Cardiac muscle cell (in vitro differentiated cells and primary cell): ENCODE data around the gene GAS2L2. TPM values are rescaled to one million over a fixed set of nuclear protein-coding genes. Genes with fewer than 3 reads are reported as not detected.

Experiments used
- DNase-seq, 2 donors: peaks; one replicate each; pipeline versions ENCODE4 v3.0.0 to v3.0.0-alpha.2; 2010 to 2017; ENCODE audit warnings: low read depth in 1 of 2, low spot score in 1 of 2
- H3K27ac ChIP-seq: fragments of 200-600 bp; sonication (generic); 2 replicates; pipeline ENCODE4 v1.5.1; 2016
- H3K27me3 ChIP-seq: fragments of 200-600 bp; sonication (generic); 2 replicates; pipeline ENCODE4 v1.6.0; 2016; ENCODE audit warnings: control low read depth
- H3K36me3 ChIP-seq: fragments of 200-600 bp; sonication (generic); 2 replicates; pipeline ENCODE4 v1.5.1; 2016; ENCODE audit warnings: control low read depth
- H3K4me1 ChIP-seq: fragments of 200-600 bp; sonication (generic); 2 replicates; pipeline ENCODE4 v1.8.1; 2017; ENCODE audit warnings: low read depth, mild to moderate bottlenecking, mixed run types
- H3K4me3 ChIP-seq: fragments of 200-600 bp; sonication (generic); 2 replicates; pipeline ENCODE4 v1.5.1; 2016; ENCODE audit warnings: mild to moderate bottlenecking
- H3K9me3 ChIP-seq: fragments of 200-600 bp; sonication (generic); 2 replicates; pipeline ENCODE4 v1.5.1; 2017; ENCODE audit warnings: low read depth, mild to moderate bottlenecking, control low read depth
- polyA plus RNA-seq: library from polyadenylated mRNA; unstranded; fragments of >200 nt; fragmentation: Nextera tagmentation; extraction: Ambion mirVana; gene quantifications from 2 replicates; pipeline ENCODE4 v1.2.1, GENCODE V29; 2016
- total RNA-seq: library from RNA; depleted of rRNA; stranded (reverse); fragments of >200 nt; gene quantifications from 2 replicates; pipeline ENCODE4 v1.2.3, GENCODE V29; 2016
- TF ChIP-seq, protein P1 (sequence below): IDR thresholded peaks from 2 replicates; pipeline ENCODE4 v1.5.1; 2012; ENCODE audit warnings: low read depth, mild to moderate bottlenecking, low read length

GAS2L2 gene
- total and polyA plus RNA-seq, 2 experiments from 2014 or later, result 0.11 TPM; not detected in 1

- TF ChIP-seq, protein P1, sequence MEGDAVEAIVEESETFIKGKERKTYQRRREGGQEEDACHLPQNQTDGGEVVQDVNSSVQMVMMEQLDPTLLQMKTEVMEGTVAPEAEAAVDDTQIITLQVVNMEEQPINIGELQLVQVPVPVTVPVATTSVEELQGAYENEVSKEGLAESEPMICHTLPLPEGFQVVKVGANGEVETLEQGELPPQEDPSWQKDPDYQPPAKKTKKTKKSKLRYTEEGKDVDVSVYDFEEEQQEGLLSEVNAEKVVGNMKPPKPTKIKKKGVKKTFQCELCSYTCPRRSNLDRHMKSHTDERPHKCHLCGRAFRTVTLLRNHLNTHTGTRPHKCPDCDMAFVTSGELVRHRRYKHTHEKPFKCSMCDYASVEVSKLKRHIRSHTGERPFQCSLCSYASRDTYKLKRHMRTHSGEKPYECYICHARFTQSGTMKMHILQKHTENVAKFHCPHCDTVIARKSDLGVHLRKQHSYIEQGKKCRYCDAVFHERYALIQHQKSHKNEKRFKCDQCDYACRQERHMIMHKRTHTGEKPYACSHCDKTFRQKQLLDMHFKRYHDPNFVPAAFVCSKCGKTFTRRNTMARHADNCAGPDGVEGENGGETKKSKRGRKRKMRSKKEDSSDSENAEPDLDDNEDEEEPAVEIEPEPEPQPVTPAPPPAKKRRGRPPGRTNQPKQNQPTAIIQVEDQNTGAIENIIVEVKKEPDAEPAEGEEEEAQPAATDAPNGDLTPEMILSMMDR, result no peak
- Histone ChIP-seq H3K4me3 (no peak overlapping the region), H3K27ac (no peak overlapping the region), H3K27me3 (peaks cover 12% of the 10 kb centered on the region), H3K36me3 (no peaks in the 10 kb centered on the region), H3K9me3 (no peaks in the 10 kb centered on the region), H3K4me1 (peaks cover 17% of the 10 kb centered on the region)
- no peak for DNase-seq
These were observed 20.1 kb upstream of the GAS2L2 start for GRCh38 chr17:35773129-35773528.

- H3K4me3 ChIP-seq, result no peak overlapping the region
- H3K4me1 ChIP-seq, result peaks cover 16% of the 10 kb centered on the region
- peaks cover 13% of the 10 kb centered on the region for H3K27me3 ChIP-seq
- TF ChIP-seq, protein P1, result peak; percentile 8
- no peak for DNase-seq
- no peaks in the 10 kb centered on the region for H3K36me3 ChIP-seq
- no peak overlapping the region for H3K27ac ChIP-seq
- H3K9me3 ChIP-seq, result no peaks in the 10 kb centered on the region
These were observed 17.0 kb upstream of the GAS2L2 start for GRCh38 chr17:35769895-35770486.

DNA sequence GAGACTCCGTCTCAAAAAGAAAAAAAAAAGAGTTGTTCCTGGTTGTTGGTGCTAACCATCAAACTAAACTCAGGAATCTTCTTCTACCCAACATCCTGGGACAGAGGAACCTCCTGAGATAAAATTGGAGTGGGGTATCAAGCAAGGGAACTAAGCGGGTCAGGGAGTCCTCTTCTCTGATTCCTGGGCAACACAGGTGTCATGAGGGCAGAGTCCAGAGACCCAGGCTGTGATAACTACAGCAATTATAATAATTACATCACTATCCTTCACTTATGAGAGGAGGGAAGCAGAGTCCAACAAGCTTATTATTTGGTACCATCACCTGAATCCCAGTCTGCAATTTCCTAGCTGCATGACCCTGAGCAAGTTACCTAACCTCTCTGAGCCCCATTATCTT, 15.8 kb upstream of the GAS2L2 start:
- Histone ChIP-seq H3K4me1 (peaks cover 4% of the 10 kb centered on the region), H3K27ac (no peak overlapping the region), H3K9me3 (no peaks in the 10 kb centered on the region), H3K36me3 (no peaks in the 10 kb centered on the region), H3K27me3 (peaks cover 13% of the 10 kb centered on the region), H3K4me3 (no peak overlapping the region)
- TF ChIP-seq, protein P1, result no peak
- DNase-seq, result no peak

GRCh38 chr17:35766903-35767510, 14.0 kb upstream of the GAS2L2 start:
- Histone ChIP-seq H3K4me3 (no peak overlapping the region), H3K27ac (no peak overlapping the region), H3K9me3 (no peaks in the 10 kb centered on the region), H3K27me3 (peaks cover 13% of the 10 kb centered on the region), H3K4me1 (no peaks in the 10 kb centered on the region), H3K36me3 (no peaks in the 10 kb centered on the region)
- TF ChIP-seq, protein P1, result peak; percentile 65
- peak; percentile 60 to 70 for DNase-seq

GRCh38 chr17:35766489-35766877, 13.4 kb upstream of the GAS2L2 start:
- H3K27me3 ChIP-seq, result peaks cover 13% of the 10 kb centered on the region
- no peaks in the 10 kb centered on the region for H3K4me1 ChIP-seq
- H3K4me3 ChIP-seq, result no peak overlapping the region
- DNase-seq, result no peak
- TF ChIP-seq, protein P1, result no peak
- no peaks in the 10 kb centered on the region for H3K9me3 ChIP-seq
- H3K27ac ChIP-seq, result no peak overlapping the region
- H3K36me3 ChIP-seq, result no peaks in the 10 kb centered on the region
